Vagina (tissue), 2 donors: Measurements from ENCODE around the gene RASA3. TPM values are rescaled to one million over a fixed set of nuclear protein-coding genes. Genes with fewer than 3 reads are reported as not detected.

ENCODE experiments used
- DNase-seq, 2 donors: peaks; one replicate each; pipeline ENCODE4 v3.0.0-alpha.2; 2017; ENCODE audit errors: extremely low spot score in 2 of 2
- H3K27ac ChIP-seq: fragments of 200-600 bp; sonication (generic); one replicate; pipeline ENCODE4 v1.5.1; 2019
- H3K27me3 ChIP-seq: fragments of 200-600 bp; sonication (generic); one replicate; pipeline ENCODE4 v1.5.1; 2019
- H3K36me3 ChIP-seq, 2 donors: fragments of 200-600 bp; sonication (generic); one replicate each; pipeline ENCODE4 v1.5.1; 2017 to 2019
- H3K4me1 ChIP-seq: fragments of 200-600 bp; sonication (generic); one replicate; pipeline ENCODE4 v1.5.1; 2019
- H3K4me3 ChIP-seq, 2 donors: fragments of 200-600 bp; sonication (generic); 1 replicate in 1 of 2; 2 replicates in 1 of 2; pipeline ENCODE4 v1.5.1; 2016 to 2019
- H3K9me3 ChIP-seq: fragments of 200-600 bp; sonication (generic); one replicate; pipeline ENCODE4 v1.5.1; 2019
- CTCF ChIP-seq, 3 experiments: fragments of 450-650 bp in 2 of 3; fragments of 200-600 bp in 1 of 3; sonication (generic) in 1 of 3; IDR thresholded peaks; one replicate each; pipeline ENCODE4 v1.5.1; 2017 to 2019; ENCODE audit warnings: antibody characterized with exemption in 3 of 3, mild to moderate bottlenecking in 2 of 3, moderate library complexity in 2 of 3
- POLR2A ChIP-seq, 2 donors: fragments of 450-650 bp; IDR thresholded peaks; one replicate each; pipeline ENCODE4 v1.6.1; 2017; ENCODE audit warnings: antibody characterized with exemption in 2 of 2, mild to moderate bottlenecking in 2 of 2, moderate library complexity in 2 of 2
- POLR2AphosphoS5 ChIP-seq, 2 donors: sonication (generic); formaldehyde crosslinking; IDR thresholded peaks; one replicate each; pipeline ENCODE4 v1.9.0; 2017; ENCODE audit warnings: antibody characterized with exemption in 2 of 2, mild to moderate bottlenecking in 2 of 2, low read depth in 1 of 2; ENCODE audit not compliant: insufficient read depth in 1 of 2
- intact Hi-C: fragments of 100-400 bp; cut with DNase I; formaldehyde crosslinking; loops from one replicate; pipeline ENCODE4 v1.15.1; 2023
- total RNA-seq: library from RNA; depleted of rRNA; stranded (reverse); fragments of >200 nt; gene quantifications from one replicate; pipeline ENCODE4 v1.2.3, GENCODE V29; 2016

The RASA3 gene
- total RNA-seq, 1 donor from 2014 or later: 19.6 TPM

GRCh38 chr13:114004420-114005205 is 127.8 kb downstream of the RASA3 start:
- DNase-seq: no peak
- Histone ChIP-seq H3K4me3 (no peak overlapping the region), H3K4me1 (no peaks in the 10 kb centered on the region), H3K36me3 (peaks cover 0 to 9% of the 10 kb centered on the region in 2 donors), H3K27me3 (no peaks in the 10 kb centered on the region), H3K27ac (no peak overlapping the region), H3K9me3 (no peaks in the 10 kb centered on the region)
- intact Hi-C loops: no loop called here
- no peak for TF ChIP-seq POLR2A (IDR thresholded peaks at IDR 0.05)
- no peak for TF ChIP-seq CTCF (IDR thresholded peaks at IDR 0.05)
- TF ChIP-seq POLR2AphosphoS5 (IDR thresholded peaks at IDR 0.05; ENCODE audit: insufficient read depth in 1 of 2, low read depth in 1 of 2): no peak

GRCh38 chr13:114002771-114003321 is 129.6 kb downstream of the RASA3 start:
- Histone ChIP-seq H3K9me3 (no peaks in the 10 kb centered on the region), H3K27me3 (no peaks in the 10 kb centered on the region), H3K4me1 (peaks cover 7% of the 10 kb centered on the region), H3K4me3 (no peak overlapping the region), H3K36me3 (no peaks in the 10 kb centered on the region), H3K27ac (no peak overlapping the region)
- intact Hi-C loops: no loop called here
- DNase-seq: no peak
- TF ChIP-seq POLR2AphosphoS5 (IDR thresholded peaks at IDR 0.05; ENCODE audit: insufficient read depth in 1 of 2, low read depth in 1 of 2) (no peak), POLR2A (IDR thresholded peaks at IDR 0.05) (no peak), CTCF (IDR thresholded peaks at IDR 0.05) (no peak)

DNA sequence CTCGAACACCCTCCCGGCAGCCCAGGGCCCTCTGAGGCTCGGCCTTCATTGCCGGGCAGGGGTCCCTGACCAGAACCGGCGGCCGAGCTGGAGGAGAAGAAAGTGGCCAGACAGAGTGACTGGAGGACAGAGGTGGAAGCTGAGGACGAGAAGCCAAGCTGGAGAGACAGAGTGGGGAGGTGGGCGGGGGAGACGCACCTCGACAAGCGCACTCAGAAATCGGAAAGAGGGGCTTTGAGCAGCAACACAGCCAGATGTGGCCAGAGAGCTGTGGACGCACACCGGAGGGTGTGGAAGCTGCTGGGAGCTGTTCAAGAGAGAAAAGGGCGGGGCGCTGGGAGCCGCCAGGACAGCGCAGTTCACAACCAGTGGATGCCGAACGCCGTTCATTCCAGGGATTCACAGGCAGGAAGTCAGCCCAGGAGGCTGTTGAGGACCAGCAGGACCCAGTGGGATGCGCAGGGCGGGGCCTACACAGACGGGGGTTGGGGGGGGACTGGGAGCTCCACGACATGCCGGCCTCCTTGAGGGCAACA is 130.3 kb downstream of the RASA3 start:
- Histone ChIP-seq H3K27me3 (no peaks in the 10 kb centered on the region), H3K4me1 (peaks cover 10% of the 10 kb centered on the region), H3K9me3 (no peaks in the 10 kb centered on the region), H3K27ac (no peak overlapping the region), H3K36me3 (no peaks in the 10 kb centered on the region), H3K4me3 (no peak overlapping the region)
- intact Hi-C loops: no loop called here
- TF ChIP-seq POLR2AphosphoS5 (IDR thresholded peaks at IDR 0.05; ENCODE audit: insufficient read depth in 1 of 2, low read depth in 1 of 2) (no peak), CTCF (IDR thresholded peaks at IDR 0.05) (no peak), POLR2A (IDR thresholded peaks at IDR 0.05) (no peak)
- DNase-seq: no peak

DNA sequence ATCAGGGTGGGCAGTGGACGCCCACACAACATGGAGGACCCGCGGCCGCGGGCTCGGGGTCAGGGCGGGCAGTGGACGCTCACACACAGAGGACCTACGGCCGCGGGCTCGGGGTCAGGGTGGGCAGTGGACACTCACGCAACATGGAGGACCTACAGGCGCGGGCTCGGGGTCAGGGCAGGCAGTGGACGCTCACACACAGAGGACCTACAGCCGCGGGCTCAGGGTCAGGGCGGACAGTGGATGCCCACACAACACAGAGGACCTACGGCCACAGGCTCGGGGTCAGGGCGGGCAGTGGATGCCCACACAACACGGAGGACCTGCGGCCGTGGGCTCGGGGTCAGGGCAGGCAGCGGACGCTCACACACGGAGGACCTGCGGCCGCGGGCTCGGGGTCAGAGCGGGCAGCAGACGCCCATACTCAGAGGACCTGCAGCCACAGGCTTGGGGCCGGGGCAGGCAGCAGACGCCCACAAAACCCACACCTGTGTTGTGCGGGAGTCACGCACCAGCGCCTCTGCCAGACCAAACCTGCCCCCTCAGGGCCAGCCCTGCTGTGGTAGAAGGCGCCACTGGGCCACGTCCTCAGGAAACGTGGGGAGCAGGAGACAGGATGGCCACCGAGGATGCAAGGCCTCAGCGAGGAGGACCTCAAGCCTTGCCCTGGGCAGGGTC is 131.0 kb downstream of the RASA3 start:
- Histone ChIP-seq H3K36me3 (peaks cover 0 to under 1% of the 10 kb centered on the region in 2 donors), H3K4me3 (no peak overlapping the region), H3K27me3 (no peaks in the 10 kb centered on the region), H3K27ac (no peak overlapping the region), H3K9me3 (no peaks in the 10 kb centered on the region), H3K4me1 (peaks cover 10% of the 10 kb centered on the region)
- TF ChIP-seq POLR2AphosphoS5 (IDR thresholded peaks at IDR 0.05; ENCODE audit: insufficient read depth in 1 of 2, low read depth in 1 of 2) (no peak), CTCF (IDR thresholded peaks at IDR 0.05) (no peak), POLR2A (IDR thresholded peaks at IDR 0.05) (no peak)
- DNase-seq: no peak
- intact Hi-C loops: no loop called here
